Aorta (tissue), 5 donors: ENCODE data around the gene SLC38A3. TPM values are rescaled to one million over a fixed set of nuclear protein-coding genes. Genes with fewer than 3 reads are reported as not detected.

ENCODE experiments used
- ATAC-seq: fragments of 200-7000 bp; cut with Tn5 transposase; one replicate; pipeline ENCODE4 v1.9.1; 2022; ENCODE audit warnings: moderate library complexity; ENCODE audit not compliant: low FRiP score
- DNase-seq, 2 donors: peaks; one replicate each; pipeline ENCODE4 v3.0.0-alpha.2; 2020
- H3K27ac ChIP-seq, 2 donors: one replicate each; pipeline ENCODE4 v1.5.1; 2013; ENCODE audit warnings: low read length in 2 of 2, mild to moderate bottlenecking in 2 of 2, moderate library complexity in 2 of 2, control low read depth in 1 of 2, inconsistent platforms in 1 of 2, low read depth in 1 of 2
- H3K27me3 ChIP-seq, 2 donors: one replicate each; pipeline ENCODE4 v1.6.1; 2013; ENCODE audit warnings: control low read depth in 1 of 2, low read length in 1 of 2, mild to moderate bottlenecking in 1 of 2, moderate library complexity in 1 of 2; ENCODE audit not compliant: insufficient read depth in 2 of 2, control insufficient read depth in 1 of 2
- H3K36me3 ChIP-seq, 2 donors: one replicate each; pipeline ENCODE4 v1.6.1; 2013; ENCODE audit warnings: control low read depth in 1 of 2, low read length in 1 of 2, mild to moderate bottlenecking in 1 of 2; ENCODE audit not compliant: insufficient read depth in 2 of 2, control insufficient read depth in 1 of 2
- H3K4me1 ChIP-seq, 2 donors: one replicate each; pipeline ENCODE4 v1.6.1; 2013; ENCODE audit warnings: low read length in 2 of 2, control low read depth in 1 of 2, mild to moderate bottlenecking in 1 of 2, moderate library complexity in 1 of 2; ENCODE audit not compliant: insufficient read depth in 2 of 2, control insufficient read depth in 1 of 2
- H3K4me3 ChIP-seq, 2 donors: one replicate each; pipeline ENCODE4 v1.5.1; 2013; ENCODE audit warnings: low read length in 2 of 2, control low read depth in 1 of 2, mild to moderate bottlenecking in 1 of 2
- H3K9me3 ChIP-seq: one replicate; pipeline ENCODE4 v1.6.1; 2013; ENCODE audit warnings: mild to moderate bottlenecking, low read length; ENCODE audit not compliant: control insufficient read depth
- WGBS, 2 donors: extraction: QIAGEN DNeasy Blood & Tissue Kit; methylation state at CpG; one replicate each; pipeline ENCODE4 v1.1.7; 2013; 5-methylcytosine and 5-hydroxymethylcytosine counted together
- intact Hi-C, 2 donors: fragments of 100-400 bp; cut with DNase I; formaldehyde crosslinking; loops; one replicate each; pipeline versions ENCODE4 v1.14.2 to v1.15.0; 2022
- polyA plus RNA-seq, 2 donors: library from polyadenylated mRNA; stranded (reverse); fragments of 200-250 nt; gene quantifications; one replicate each; pipeline ENCODE4 v1.2.3, GENCODE V29; 2013
- total RNA-seq, 2 donors: library from RNA; stranded (reverse); fragmentation: NEBNext Ultra II Directional; extraction: Animal tissue kit (Norgen Biotek cat#: 25700); gene quantifications; one replicate each; pipeline ENCODE4 v1.2.1, GENCODE V29; 2021
- donor health status: healthy with polysubstance abuse.
- donor health status: Bipolar disorder and iron deficiency.
- donor health status: DM: no; HTN: no; CAD: no.
- donor health status: DM: no; HTN: no; CAD: no.
- donor health status: DM: yes; HTN: yes; CAD: no.

The SLC38A3 gene
- total and polyA plus RNA-seq, 4 donors, result 0.19 to 1.4 (median 0.56) TPM; not detected in 1

- ATAC-seq, result no peak
- Histone ChIP-seq H3K27ac (no peak overlapping the region), H3K4me3 (no peak overlapping the region), H3K4me1 (no peaks in the 10 kb centered on the region), H3K27me3 (no peaks in the 10 kb centered on the region), H3K9me3 (no peaks in the 10 kb centered on the region), H3K36me3 (no peaks in the 10 kb centered on the region)
- WGBS, 2 donors, result 89 to 90% methylated on average over 16 of the region's 16 CpGs
- DNase-seq, result no peak
- intact Hi-C loops, result no loop called here
Measured at GRCh38 chr3:50202353-50203112, 2.5 kb upstream of the SLC38A3 start.

DNA sequence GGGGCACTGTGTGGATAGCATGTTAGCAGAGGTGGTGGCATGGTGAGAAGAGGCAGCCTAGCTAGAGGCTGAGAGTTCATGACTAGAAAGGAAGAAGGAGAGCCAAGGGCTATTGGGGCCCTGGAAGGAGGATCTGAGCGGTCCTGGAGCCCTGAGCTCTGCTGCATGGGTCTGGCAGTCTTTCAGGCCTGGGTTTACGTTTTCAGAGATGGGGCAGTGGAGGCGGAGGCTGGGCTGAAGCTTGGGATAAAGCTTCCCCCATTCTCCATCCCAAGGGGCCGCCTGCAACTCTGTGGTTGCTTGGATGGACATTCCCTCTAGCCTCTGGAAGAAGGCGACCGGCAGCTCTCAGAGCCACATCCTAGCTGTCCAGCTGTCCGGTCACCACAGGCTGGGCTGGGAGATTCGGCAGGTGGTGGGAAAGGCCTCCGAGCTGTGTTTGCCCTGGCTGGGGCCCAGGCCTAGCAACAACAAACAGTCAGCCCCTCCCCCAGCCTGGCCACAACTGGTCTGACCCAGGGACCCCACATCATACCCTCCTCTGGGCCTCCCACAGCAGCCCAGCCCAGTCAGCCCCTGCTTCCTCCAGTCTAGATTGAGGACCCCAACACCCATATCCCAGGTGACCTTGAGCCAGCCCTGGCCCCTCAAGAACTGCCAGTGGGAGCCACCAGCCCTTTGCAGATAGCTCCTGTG is 1.8 kb upstream of the SLC38A3 start:
- Histone ChIP-seq H3K9me3 (no peaks in the 10 kb centered on the region), H3K27ac (no peak overlapping the region), H3K27me3 (no peaks in the 10 kb centered on the region), H3K4me1 (no peaks in the 10 kb centered on the region), H3K36me3 (no peaks in the 10 kb centered on the region), H3K4me3 (no peak overlapping the region)
- intact Hi-C loops, result no loop called here
- ATAC-seq (no peak), DNase-seq (no peak)
- WGBS, 2 donors, result 77 to 79% methylated on average over 9 of the region's 9 CpGs

GRCh38 chr3:50203809-50204803 is 965 bp upstream of the SLC38A3 start:
- intact Hi-C loops, result no loop called here
- H3K4me1 ChIP-seq, result no peaks in the 10 kb centered on the region
- WGBS, 2 donors, result 74 to 78% methylated on average over 12 of the region's 12 CpGs
- H3K27ac ChIP-seq, result no peak overlapping the region
- no peak for ATAC-seq
- H3K9me3 ChIP-seq, result no peaks in the 10 kb centered on the region
- H3K27me3 ChIP-seq, result no peaks in the 10 kb centered on the region
- H3K36me3 ChIP-seq, result no peaks in the 10 kb centered on the region
- no peak for DNase-seq
- H3K4me3 ChIP-seq, result no peak overlapping the region

DNA sequence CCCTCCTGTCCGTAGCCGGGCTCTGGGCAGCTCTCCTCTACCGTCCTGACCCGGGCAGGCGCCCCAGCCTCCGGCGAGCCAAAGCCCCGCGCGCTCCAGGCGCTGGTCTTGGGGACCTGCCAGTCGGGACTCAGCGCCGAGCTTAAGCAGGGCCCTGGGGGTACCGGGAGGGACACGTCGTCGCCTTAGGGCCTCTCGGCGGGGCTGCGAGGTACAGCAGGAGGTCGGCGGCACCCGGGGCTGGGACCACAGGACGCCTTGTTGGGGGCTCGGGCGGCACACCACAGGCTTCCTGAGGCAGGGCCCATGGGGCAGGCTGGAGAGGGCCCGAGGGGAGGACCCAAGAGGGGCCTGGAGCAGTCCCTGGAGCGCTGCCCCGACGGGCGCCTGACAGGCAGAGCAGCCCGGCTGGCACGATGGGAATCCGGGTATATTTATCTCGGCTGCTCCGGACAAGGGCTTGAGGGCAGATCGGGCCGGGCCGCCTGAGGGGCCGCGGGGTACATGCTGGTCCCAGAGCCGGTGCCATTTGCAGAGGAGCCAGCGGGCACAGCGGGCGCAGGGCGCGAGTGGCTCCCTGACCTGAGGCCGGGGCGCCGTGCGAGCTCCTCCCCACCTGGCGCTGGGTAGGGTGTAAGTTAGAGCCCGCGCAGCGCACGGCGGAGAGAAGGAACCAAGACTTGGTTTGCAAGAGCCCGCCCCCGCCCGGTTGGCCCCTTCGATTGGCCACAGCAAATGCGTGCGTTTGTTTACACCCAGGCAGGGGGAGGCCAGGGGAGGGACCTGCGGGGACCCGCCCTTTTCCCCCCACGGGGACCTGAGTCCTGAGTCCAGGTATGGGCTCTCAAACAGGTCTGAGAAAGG is 574 bp downstream of the SLC38A3 start:
- Histone ChIP-seq H3K36me3 (no peaks in the 10 kb centered on the region), H3K4me3 (peak overlapping the region in 1 of 2 donors; percentile 6), H3K4me1 (no peaks in the 10 kb centered on the region), H3K27ac (no peak overlapping the region), H3K9me3 (no peaks in the 10 kb centered on the region), H3K27me3 (no peaks in the 10 kb centered on the region)
- 2 to 3% methylated on average over 65 to 67 of the region's 67 CpGs for WGBS, 2 donors
- DNase-seq (no peak), ATAC-seq (peak; percentile 19)
- intact Hi-C loops, result no loop called here

DNA sequence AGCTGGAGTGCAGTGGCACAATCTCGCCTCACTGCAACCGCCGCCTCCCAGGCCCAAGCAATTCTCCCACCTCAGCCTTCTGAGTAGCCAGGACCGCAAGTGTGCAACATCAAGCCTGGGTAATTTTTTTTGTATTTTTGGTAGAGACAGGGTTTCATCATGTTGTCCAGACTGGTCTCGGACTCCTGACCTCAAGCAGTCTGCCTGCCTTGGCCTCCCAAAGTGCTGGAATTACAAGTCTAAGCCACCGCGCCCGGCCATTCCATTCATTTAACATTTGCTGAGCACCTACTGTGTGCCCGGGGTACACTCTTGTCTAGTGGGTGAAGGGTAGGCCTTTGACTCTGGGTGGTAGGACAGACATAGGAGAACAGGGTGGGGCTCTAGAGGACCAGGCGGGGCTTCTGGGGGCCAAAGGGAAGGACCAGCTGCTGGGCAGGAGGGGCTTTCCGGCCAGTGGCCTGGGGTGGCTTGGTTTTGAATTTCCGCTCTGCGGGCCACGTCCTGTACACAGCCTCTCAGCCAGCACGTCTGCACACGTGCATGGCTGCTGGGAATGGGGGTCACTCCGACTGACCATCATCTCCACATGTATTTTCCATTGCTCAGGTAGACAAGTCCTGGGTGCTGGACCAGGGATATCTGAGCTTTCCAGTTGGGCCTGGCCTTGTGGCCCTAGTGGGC is 2.4 kb downstream of the SLC38A3 start:
- H3K4me1 ChIP-seq, result no peaks in the 10 kb centered on the region
- H3K4me3 ChIP-seq, result no peak overlapping the region
- no peaks in the 10 kb centered on the region for H3K9me3 ChIP-seq
- no peak for DNase-seq
- intact Hi-C loops, result no loop called here
- 95 to 97% methylated on average over 17 of the region's 17 CpGs for WGBS, 2 donors
- H3K36me3 ChIP-seq, result no peaks in the 10 kb centered on the region
- ATAC-seq, result no peak
- H3K27ac ChIP-seq, result no peak overlapping the region
- no peaks in the 10 kb centered on the region for H3K27me3 ChIP-seq

- WGBS, 2 donors, result 83 to 85% methylated on average over 14 of the region's 14 CpGs
- intact Hi-C loops, result no loop called here
Measured at GRCh38 chr3:50208677-50209344, 3.7 kb downstream of the SLC38A3 start.

DNA sequence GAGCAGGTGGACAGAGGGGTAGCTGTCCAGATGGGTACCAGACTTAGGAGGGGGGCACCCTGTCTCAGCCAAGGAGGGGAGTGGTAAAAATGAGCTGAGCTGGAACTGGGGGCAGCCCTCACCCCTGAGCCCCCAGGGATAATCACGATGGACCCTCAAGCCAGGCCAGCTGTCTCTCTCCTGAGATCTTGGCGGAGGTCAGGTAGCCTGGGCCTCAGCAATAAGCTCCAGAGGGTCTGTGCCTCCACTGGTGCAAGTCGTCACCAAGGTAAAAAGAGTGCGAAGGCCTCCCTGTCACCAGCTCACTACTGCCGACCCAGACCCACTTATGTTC is 5.1 kb downstream of the SLC38A3 start:
- DNase-seq (no peak), ATAC-seq (no peak)
- no peaks in the 10 kb centered on the region for H3K27me3 ChIP-seq
- intact Hi-C loops, result no loop called here
- no peaks in the 10 kb centered on the region for H3K4me1 ChIP-seq
- no peak overlapping the region for H3K27ac ChIP-seq
- no peaks in the 10 kb centered on the region for H3K36me3 ChIP-seq
- no peaks in the 10 kb centered on the region for H3K9me3 ChIP-seq
- WGBS, 2 donors, result 92 to 93% methylated on average over 5 of the region's 5 CpGs
- H3K4me3 ChIP-seq, result no peak overlapping the region

More at GRCh38 chr3:50208677-50209344, 3.7 kb downstream of the SLC38A3 start:
- no peaks in the 10 kb centered on the region for H3K9me3 ChIP-seq
- H3K27me3 ChIP-seq, result no peaks in the 10 kb centered on the region
- no peaks in the 10 kb centered on the region for H3K4me1 ChIP-seq
- H3K27ac ChIP-seq, result no peak overlapping the region
- no peak overlapping the region for H3K4me3 ChIP-seq
- no peak for DNase-seq
- ATAC-seq, result no peak
- H3K36me3 ChIP-seq, result no peaks in the 10 kb centered on the region
